AG10803 (cell line): Measurements from ENCODE around the gene ARHGAP26.

ENCODE experiments used
- DNase-seq: peaks from one replicate; pipeline ENCODE4 v3.0.0; 2010; ENCODE audit warnings: low read depth
- H3K4me3 ChIP-seq: 2 replicates; pipeline ENCODE4 v1.5.1; 2011; ENCODE audit warnings: mild to moderate bottlenecking, low read length, control low read depth
- TF ChIP-seq, protein P1 (sequence below): conservative IDR thresholded peaks from 2 replicates; pipeline ENCODE4 v1.5.1; 2011; ENCODE audit warnings: mild to moderate bottlenecking, low read length, control low read depth, inconsistent platforms

ARHGAP26 gene

DNA sequence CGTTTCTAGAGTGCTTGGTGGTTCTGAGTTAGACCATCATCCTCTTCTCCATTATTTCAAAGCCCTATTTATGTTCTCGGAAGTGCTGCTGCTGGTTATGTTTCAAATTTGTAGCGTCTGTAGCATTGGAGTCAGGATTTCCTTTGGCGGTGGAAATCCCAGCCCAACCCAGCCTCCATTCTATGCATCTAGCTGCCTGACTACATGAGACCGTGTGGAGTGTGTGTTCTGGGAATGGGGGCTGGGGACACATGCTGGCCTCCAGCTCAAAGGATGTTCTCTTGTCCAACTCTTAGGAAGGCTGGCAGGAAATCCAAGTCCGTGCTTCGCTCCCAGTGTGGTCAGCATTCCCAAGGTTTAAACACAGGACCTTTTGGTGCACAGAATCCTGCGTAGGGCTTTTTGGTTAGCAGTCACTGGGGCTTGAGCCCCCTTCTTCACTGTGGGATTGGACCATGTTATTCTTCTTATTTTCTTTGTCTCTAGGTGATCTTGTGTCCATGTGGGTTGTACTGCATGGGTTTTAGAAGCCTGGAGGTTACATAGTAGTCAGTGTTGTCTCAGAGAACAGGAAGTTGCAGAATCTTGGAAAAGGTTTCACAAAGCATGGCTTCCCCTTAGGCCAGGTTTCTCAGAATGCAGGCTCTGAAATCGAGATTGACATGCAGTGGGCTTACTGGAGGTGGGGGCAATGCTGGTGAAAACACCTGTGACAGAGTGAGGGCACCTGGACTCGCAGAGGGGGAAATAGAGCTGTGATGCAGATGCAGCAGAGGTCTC, 132.2 kb downstream of the ARHGAP26 start:
- no peak overlapping the region for H3K4me3 ChIP-seq
- TF ChIP-seq, protein P1, sequence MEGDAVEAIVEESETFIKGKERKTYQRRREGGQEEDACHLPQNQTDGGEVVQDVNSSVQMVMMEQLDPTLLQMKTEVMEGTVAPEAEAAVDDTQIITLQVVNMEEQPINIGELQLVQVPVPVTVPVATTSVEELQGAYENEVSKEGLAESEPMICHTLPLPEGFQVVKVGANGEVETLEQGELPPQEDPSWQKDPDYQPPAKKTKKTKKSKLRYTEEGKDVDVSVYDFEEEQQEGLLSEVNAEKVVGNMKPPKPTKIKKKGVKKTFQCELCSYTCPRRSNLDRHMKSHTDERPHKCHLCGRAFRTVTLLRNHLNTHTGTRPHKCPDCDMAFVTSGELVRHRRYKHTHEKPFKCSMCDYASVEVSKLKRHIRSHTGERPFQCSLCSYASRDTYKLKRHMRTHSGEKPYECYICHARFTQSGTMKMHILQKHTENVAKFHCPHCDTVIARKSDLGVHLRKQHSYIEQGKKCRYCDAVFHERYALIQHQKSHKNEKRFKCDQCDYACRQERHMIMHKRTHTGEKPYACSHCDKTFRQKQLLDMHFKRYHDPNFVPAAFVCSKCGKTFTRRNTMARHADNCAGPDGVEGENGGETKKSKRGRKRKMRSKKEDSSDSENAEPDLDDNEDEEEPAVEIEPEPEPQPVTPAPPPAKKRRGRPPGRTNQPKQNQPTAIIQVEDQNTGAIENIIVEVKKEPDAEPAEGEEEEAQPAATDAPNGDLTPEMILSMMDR = no peak
- DNase-seq = no peak

DNA sequence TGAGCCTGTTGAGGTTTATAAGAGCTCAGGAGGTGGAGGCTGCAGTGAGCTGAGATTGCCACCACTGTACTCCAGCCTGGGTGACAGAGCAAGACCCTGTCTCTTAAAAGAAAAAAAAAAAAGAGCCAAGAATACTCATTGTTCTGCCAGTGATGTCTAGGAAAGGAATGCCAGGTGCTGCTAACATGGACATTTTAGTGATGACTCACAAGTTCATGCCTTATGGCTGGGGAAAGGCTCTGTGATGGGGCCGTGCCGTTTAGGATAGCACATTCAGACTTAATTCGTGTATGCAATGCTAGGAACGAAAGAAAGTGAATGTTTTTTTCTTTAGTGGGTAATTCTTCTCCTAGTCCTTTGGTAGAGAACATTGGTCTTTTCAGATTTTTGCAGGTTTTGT, 134.2 kb downstream of the ARHGAP26 start:
- no peak for DNase-seq

DNA sequence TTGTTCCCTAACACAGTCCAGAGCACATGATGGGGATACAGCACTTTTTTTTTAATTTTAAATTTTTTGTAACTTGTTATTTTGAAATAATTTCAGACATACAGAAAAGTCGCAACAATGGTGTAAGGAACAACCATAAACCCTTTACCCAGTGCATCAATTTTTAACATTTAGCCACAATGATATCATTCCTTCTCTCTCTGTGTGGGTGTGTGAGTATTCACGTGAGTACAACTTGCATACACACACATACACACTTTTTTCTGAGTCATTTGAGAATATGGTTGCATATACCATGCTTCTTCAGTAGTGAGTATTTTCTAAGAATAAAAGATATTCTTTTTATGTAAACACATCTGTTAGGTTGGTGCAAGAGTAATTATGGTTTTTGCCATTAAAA, 135.2 kb downstream of the ARHGAP26 start:
- DNase-seq = no peak
- H3K4me3 ChIP-seq = no peak overlapping the region
- TF ChIP-seq, protein P1 = no peak

More for the DNA sequence above, 134.2 kb downstream of the ARHGAP26 start:
- TF ChIP-seq, protein P1 = no peak
- no peak overlapping the region for H3K4me3 ChIP-seq

DNA sequence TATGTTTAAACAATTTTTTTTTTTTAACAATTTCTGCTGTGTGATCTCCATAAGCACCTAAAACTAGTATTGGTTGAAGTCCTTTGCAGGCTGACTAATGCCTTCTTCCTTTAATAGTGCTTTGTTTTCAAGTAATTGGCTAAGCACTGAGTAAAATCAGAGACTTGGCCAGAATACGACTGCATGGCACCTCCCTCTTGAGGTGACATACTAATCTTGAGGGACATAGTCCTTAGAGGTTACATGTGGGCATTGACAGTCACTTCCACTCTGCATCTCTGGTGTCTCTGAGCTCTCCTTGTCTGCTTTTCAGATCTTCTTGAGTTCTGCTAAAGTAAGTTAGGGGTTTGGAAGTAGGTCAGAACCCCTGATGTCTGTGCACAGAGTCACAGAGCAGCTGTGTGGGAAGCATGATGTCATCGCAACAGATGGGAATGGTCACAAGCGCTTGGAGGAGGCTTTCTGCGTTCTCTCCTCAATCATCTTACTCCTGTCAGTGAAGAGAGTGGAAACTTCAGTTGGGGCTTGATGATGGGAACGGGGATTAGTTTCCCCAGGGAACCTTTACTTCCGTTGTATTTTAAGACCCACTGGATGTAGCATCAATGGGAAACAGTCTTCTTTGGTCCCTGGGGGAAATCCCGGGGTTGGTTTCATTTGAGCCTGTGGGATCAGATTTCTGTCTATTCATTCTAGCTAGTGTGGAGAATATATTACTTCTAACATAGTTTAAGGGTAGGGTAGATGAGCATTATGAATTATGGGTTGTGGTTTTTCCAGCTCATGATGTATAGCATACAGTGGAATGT, 136.9 kb downstream of the ARHGAP26 start:
- TF ChIP-seq, protein P1 = no peak
- peak; percentile 66 for DNase-seq

DNA sequence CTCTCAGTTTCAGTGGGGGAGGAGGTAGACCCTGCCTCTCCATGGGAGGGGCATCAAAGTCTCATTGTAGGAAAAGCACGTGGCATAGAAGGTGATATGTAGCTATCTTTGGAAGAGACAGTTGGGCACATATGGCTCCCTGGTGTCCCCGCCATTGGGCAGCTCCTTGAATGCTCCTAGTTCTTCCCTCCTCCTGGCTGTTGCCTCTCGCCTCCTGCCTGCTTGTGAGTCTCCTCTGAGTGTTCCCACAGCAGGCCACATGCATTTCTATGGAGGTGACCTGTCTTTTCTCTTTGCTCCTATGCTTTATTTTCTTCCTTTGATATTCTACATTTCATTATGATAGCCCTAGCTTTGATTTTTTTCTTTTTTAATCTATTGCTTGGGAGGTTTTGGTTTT, 138.5 kb downstream of the ARHGAP26 start:
- DNase-seq = no peak
- no peak overlapping the region for H3K4me3 ChIP-seq
- TF ChIP-seq, protein P1 = no peak

More for the DNA sequence above, 136.9 kb downstream of the ARHGAP26 start:
- no peak overlapping the region for H3K4me3 ChIP-seq

DNA sequence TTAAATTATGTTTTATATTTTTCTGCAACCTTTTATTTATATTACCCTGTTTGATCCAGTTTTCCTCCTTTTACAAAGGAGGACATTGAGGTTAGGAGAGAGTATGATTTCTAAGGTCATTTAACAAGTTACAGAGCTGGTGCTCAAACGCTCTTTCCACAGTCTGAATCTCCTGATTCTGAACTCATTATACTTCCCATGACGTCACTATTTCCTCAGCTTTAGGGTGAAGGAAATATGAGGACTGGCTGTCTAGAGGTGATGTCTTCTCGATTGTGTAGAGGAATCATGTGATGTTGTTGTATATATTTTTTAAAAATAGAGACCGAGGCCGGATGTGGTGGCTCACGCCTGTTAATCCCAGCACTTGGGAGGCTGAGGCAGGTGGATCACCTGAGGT, 140.0 kb downstream of the ARHGAP26 start:
- TF ChIP-seq, protein P1 = no peak

More for the DNA sequence above, 140.0 kb downstream of the ARHGAP26 start:
- H3K4me3 ChIP-seq = no peak overlapping the region
- no peak for DNase-seq
